ENCODE measurements around the gene ANKAR. TPM values are rescaled to one million over a fixed set of nuclear protein-coding genes. Genes with fewer than 3 reads are reported as not detected.

The ANKAR gene
- total and polyA plus RNA-seq, 9 of the 15 experiments (the other 6 are each of a cell fraction or from before 2014, with no cell fraction given), result 0.04 to 0.52 (median 0.39) TPM

- no peak for TF ChIP-seq ZNF212 (CRISPR knock-in tag; IDR thresholded peaks at IDR 0.05)
- TF ChIP-seq, protein P1, sequence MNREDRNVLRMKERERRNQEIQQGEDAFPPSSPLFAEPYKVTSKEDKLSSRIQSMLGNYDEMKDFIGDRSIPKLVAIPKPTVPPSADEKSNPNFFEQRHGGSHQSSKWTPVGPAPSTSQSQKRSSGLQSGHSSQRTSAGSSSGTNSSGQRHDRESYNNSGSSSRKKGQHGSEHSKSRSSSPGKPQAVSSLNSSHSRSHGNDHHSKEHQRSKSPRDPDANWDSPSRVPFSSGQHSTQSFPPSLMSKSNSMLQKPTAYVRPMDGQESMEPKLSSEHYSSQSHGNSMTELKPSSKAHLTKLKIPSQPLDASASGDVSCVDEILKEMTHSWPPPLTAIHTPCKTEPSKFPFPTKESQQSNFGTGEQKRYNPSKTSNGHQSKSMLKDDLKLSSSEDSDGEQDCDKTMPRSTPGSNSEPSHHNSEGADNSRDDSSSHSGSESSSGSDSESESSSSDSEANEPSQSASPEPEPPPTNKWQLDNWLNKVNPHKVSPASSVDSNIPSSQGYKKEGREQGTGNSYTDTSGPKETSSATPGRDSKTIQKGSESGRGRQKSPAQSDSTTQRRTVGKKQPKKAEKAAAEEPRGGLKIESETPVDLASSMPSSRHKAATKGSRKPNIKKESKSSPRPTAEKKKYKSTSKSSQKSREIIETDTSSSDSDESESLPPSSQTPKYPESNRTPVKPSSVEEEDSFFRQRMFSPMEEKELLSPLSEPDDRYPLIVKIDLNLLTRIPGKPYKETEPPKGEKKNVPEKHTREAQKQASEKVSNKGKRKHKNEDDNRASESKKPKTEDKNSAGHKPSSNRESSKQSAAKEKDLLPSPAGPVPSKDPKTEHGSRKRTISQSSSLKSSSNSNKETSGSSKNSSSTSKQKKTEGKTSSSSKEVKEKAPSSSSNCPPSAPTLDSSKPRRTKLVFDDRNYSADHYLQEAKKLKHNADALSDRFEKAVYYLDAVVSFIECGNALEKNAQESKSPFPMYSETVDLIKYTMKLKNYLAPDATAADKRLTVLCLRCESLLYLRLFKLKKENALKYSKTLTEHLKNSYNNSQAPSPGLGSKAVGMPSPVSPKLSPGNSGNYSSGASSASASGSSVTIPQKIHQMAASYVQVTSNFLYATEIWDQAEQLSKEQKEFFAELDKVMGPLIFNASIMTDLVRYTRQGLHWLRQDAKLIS (CRISPR knock-in tag; IDR thresholded peaks at IDR 0.05), result 0 out of 2 replicates have a peak, but pooled peaks have one; percentile 61
- no peak for TF ChIP-seq PURB (CRISPR knock-in tag; IDR thresholded peaks at IDR 0.05; ENCODE audit: low read depth)
- TF ChIP-seq ZZZ3 (IDR thresholded peaks at IDR 0.05), result no peak
- TF ChIP-seq, protein P2, sequence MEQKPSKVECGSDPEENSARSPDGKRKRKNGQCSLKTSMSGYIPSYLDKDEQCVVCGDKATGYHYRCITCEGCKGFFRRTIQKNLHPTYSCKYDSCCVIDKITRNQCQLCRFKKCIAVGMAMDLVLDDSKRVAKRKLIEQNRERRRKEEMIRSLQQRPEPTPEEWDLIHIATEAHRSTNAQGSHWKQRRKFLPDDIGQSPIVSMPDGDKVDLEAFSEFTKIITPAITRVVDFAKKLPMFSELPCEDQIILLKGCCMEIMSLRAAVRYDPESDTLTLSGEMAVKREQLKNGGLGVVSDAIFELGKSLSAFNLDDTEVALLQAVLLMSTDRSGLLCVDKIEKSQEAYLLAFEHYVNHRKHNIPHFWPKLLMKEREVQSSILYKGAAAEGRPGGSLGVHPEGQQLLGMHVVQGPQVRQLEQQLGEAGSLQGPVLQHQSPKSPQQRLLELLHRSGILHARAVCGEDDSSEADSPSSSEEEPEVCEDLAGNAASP (IDR thresholded peaks at IDR 0.05), result no peak
- TF ChIP-seq PKNOX1 (IDR thresholded peaks at IDR 0.05), result no peak
- TF ChIP-seq, protein P3, sequence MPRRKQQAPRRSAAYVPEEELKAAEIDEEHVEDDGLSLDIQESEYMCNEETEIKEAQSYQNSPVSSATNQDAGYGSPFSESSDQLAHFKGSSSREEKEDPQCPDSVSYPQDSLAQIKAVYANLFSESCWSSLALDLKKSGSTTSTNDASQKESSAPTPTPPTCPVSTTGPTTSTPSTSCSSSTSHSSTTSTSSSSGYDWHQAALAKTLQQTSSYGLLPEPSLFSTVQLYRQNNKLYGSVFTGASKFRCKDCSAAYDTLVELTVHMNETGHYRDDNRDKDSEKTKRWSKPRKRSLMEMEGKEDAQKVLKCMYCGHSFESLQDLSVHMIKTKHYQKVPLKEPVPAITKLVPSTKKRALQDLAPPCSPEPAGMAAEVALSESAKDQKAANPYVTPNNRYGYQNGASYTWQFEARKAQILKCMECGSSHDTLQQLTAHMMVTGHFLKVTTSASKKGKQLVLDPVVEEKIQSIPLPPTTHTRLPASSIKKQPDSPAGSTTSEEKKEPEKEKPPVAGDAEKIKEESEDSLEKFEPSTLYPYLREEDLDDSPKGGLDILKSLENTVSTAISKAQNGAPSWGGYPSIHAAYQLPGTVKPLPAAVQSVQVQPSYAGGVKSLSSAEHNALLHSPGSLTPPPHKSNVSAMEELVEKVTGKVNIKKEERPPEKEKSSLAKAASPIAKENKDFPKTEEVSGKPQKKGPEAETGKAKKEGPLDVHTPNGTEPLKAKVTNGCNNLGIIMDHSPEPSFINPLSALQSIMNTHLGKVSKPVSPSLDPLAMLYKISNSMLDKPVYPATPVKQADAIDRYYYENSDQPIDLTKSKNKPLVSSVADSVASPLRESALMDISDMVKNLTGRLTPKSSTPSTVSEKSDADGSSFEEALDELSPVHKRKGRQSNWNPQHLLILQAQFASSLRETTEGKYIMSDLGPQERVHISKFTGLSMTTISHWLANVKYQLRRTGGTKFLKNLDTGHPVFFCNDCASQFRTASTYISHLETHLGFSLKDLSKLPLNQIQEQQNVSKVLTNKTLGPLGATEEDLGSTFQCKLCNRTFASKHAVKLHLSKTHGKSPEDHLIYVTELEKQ (CRISPR knock-in tag; IDR thresholded peaks at IDR 0.05), result no peak
- TF ChIP-seq SMAD3 (CRISPR knock-in tag; conservative IDR thresholded peaks at IDR 0.05), result no peak
- TF ChIP-seq IFI16 (CRISPR knock-in tag; IDR thresholded peaks at IDR 0.05), result no peak
- peak; percentile 47 for TF ChIP-seq TAF9B (IDR thresholded peaks at IDR 0.05; ENCODE audit: partially characterized antibody)
- TF ChIP-seq TEAD4 (IDR thresholded peaks at IDR 0.05; ENCODE audit: low read length), result no peak; the same call in none of the 2 replicates
- TF ChIP-seq TEAD4 (CRISPR knock-in tag; IDR thresholded peaks at IDR 0.05; ENCODE audit: borderline replicate concordance), result no peak
- TF ChIP-seq, protein P4, sequence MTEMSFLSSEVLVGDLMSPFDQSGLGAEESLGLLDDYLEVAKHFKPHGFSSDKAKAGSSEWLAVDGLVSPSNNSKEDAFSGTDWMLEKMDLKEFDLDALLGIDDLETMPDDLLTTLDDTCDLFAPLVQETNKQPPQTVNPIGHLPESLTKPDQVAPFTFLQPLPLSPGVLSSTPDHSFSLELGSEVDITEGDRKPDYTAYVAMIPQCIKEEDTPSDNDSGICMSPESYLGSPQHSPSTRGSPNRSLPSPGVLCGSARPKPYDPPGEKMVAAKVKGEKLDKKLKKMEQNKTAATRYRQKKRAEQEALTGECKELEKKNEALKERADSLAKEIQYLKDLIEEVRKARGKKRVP (CRISPR knock-in tag; IDR thresholded peaks at IDR 0.05), result no peak
Measured at GRCh38 chr2:189661148-189661956, 13.1 kb upstream of the ANKAR start, which contains the start of gene ASNSD1 (continued).

Data from K562 (cell line).